ENCODE measurements around the gene LZTFL1. TPM values are rescaled to one million over a fixed set of nuclear protein-coding genes. Genes with fewer than 3 reads are reported as not detected.

The LZTFL1 gene
- total RNA-seq, 2 donors from 2014 or later = 12.1 to 19.8 TPM

DNA sequence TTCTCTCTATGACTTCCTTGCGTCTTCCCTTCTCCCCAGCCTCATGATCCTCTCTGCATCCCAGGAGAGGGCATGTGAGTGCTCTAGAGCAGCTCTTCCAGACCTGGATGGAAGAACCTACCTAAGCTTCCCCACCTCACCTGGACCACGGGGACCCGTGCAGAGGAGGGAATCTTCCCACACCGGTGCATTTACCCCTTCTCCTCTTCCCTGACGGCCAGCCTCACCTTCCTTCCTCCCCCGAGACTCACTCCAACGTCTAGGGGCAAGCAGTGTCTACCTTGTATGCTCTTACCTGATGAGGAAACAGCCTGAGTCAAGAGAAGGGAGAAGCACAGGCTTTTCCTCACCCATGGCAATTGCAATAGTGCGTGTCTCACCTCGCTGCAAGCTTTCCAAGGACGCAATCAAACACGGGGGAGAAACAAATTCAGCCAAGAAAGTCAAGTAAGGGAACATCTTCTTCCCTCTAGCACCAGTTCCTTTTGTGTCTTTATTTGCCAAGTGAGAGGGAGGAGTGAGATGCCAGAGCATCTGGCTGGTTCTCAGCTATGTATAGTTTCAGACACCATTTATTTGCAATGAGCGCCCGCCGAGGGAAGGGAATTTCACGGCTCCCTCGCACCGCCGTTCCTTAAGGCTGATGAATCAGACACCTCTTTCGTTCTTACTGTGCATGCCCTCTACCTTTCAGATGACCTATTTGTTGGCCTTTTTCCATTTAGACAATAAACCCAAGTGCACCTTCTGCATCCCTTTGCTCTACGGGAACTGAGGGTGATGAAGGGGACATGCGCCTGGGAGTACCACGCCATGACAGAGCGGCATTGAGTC, 42.7 kb upstream of the LZTFL1 start:
- Mint-ChIP-seq H3K9me3 (no peaks in the 10 kb centered on the region), H3K4me1 (no peaks in the 10 kb centered on the region), H3K27me3 (ENCODE audit: insufficient read depth) (peaks cover 17% of the 10 kb centered on the region), H3K4me3 (no peak overlapping the region), H3K36me3 (ENCODE audit: low read depth) (no peaks in the 10 kb centered on the region), H3K27ac (no peak overlapping the region)
- no peak overlapping the region for H3K4me3 ChIP-seq (ENCODE audit: low read length)
- 92 to 93% methylated on average over 17 to 23 of the region's 23 CpGs for WGBS, 2 experiments (ENCODE audit: insufficient coverage in 1 of 2, insufficient read length in 1 of 2)
- H3K4me1 ChIP-seq (ENCODE audit: control insufficient read depth, insufficient read depth, low read length) = no peaks in the 10 kb centered on the region
- no peak for TF ChIP-seq CTCF (conservative IDR thresholded peaks at IDR 0.05)
- H3K9me3 ChIP-seq (ENCODE audit: control insufficient read depth, low read length) = no peaks in the 10 kb centered on the region
- no peak for DNase-seq
- H3K27ac ChIP-seq (ENCODE audit: low read depth, low read length) = no peak overlapping the region
- no peak overlapping the region for H3K9ac ChIP-seq (ENCODE audit: extremely low read depth, low read length, poor library complexity, severe bottlenecking)
- H3K27me3 ChIP-seq (ENCODE audit: control insufficient read depth, insufficient read depth, low read length, poor library complexity, severe bottlenecking) = peaks cover 33% of the 10 kb centered on the region
- H3K36me3 ChIP-seq (ENCODE audit: control insufficient read depth, insufficient read depth, low read length) = no peaks in the 10 kb centered on the region

GRCh38 chr3:45881078-45882022, 39.4 kb upstream of the LZTFL1 start:
- H3K9ac ChIP-seq (ENCODE audit: extremely low read depth, low read length, poor library complexity, severe bottlenecking) = no peak overlapping the region
- Mint-ChIP-seq H3K4me1 (no peaks in the 10 kb centered on the region), H3K27me3 (ENCODE audit: insufficient read depth) (peaks cover 27% of the 10 kb centered on the region), H3K4me3 (no peak overlapping the region), H3K9me3 (no peaks in the 10 kb centered on the region), H3K27ac (no peak overlapping the region), H3K36me3 (ENCODE audit: low read depth) (no peaks in the 10 kb centered on the region)
- H3K27ac ChIP-seq (ENCODE audit: low read depth, low read length) = no peak overlapping the region
- no peak for DNase-seq
- no peak overlapping the region for H3K4me3 ChIP-seq (ENCODE audit: low read length)
- TF ChIP-seq CTCF (conservative IDR thresholded peaks at IDR 0.05) = no peak
- no peaks in the 10 kb centered on the region for H3K36me3 ChIP-seq (ENCODE audit: control insufficient read depth, insufficient read depth, low read length)
- H3K27me3 ChIP-seq (ENCODE audit: control insufficient read depth, insufficient read depth, low read length, poor library complexity, severe bottlenecking) = peaks cover 49% of the 10 kb centered on the region
- WGBS, 2 experiments (ENCODE audit: insufficient coverage in 1 of 2, insufficient read length in 1 of 2) = 85 to 86% methylated on average over 7 to 8 of the region's 8 CpGs
- H3K4me1 ChIP-seq (ENCODE audit: control insufficient read depth, insufficient read depth, low read length) = no peaks in the 10 kb centered on the region
- no peaks in the 10 kb centered on the region for H3K9me3 ChIP-seq (ENCODE audit: control insufficient read depth, low read length)

- H3K27me3 ChIP-seq (ENCODE audit: control insufficient read depth, insufficient read depth, low read length, poor library complexity, severe bottlenecking) = peaks cover 56% of the 10 kb centered on the region
- no peak overlapping the region for H3K4me3 Mint-ChIP-seq
- no peaks in the 10 kb centered on the region for H3K9me3 Mint-ChIP-seq
- TF ChIP-seq CTCF (conservative IDR thresholded peaks at IDR 0.05) = no peak
- no peak overlapping the region for H3K9ac ChIP-seq (ENCODE audit: extremely low read depth, low read length, poor library complexity, severe bottlenecking)
- H3K4me1 Mint-ChIP-seq = no peaks in the 10 kb centered on the region
- no peaks in the 10 kb centered on the region for H3K36me3 Mint-ChIP-seq (ENCODE audit: low read depth)
- H3K36me3 ChIP-seq (ENCODE audit: control insufficient read depth, insufficient read depth, low read length) = no peaks in the 10 kb centered on the region
- H3K4me1 ChIP-seq (ENCODE audit: control insufficient read depth, insufficient read depth, low read length) = no peaks in the 10 kb centered on the region
- no peak for DNase-seq
- H3K27ac Mint-ChIP-seq = no peak overlapping the region
- H3K27ac ChIP-seq (ENCODE audit: low read depth, low read length) = no peak overlapping the region
- 92 to 95% methylated on average over 2 to 3 of the region's 3 CpGs for WGBS, 2 experiments (ENCODE audit: insufficient coverage in 1 of 2, insufficient read length in 1 of 2)
- no peak overlapping the region for H3K4me3 ChIP-seq (ENCODE audit: low read length)
- no peaks in the 10 kb centered on the region for H3K9me3 ChIP-seq (ENCODE audit: control insufficient read depth, low read length)
- H3K27me3 Mint-ChIP-seq (ENCODE audit: insufficient read depth) = peaks cover 32% of the 10 kb centered on the region
These were observed 38.8 kb upstream of the LZTFL1 start for GRCh38 chr3:45880725-45881077.

All from endodermal cell (in vitro differentiated cells).